Mesenchymal stem cell (in vitro differentiated cells and primary cell): Measurements from ENCODE around the gene CERS6.

ENCODE experiments used
- DNase-seq: peaks from one replicate; pipeline ENCODE4 v3.0.0-alpha.2; 2013
- H2AFZ ChIP-seq: one replicate; pipeline ENCODE4 v1.6.1; 2013; ENCODE audit warnings: low read depth, mild to moderate bottlenecking, control low read depth, inconsistent platforms, low read length, moderate library complexity
- H2AK5ac ChIP-seq: 2 replicates; pipeline ENCODE4 v1.6.1; 2013; ENCODE audit warnings: low read length, moderate library complexity, mild to moderate bottlenecking, inconsistent platforms; ENCODE audit not compliant: severe bottlenecking
- H2BK120ac ChIP-seq: one replicate; pipeline ENCODE4 v1.6.1; 2013; ENCODE audit warnings: low read depth, mild to moderate bottlenecking, inconsistent platforms, low read length, moderate library complexity
- H2BK12ac ChIP-seq, 2 experiments: one replicate each; pipeline ENCODE4 v1.6.1; 2013; ENCODE audit warnings: inconsistent platforms in 2 of 2, low read length in 2 of 2, mild to moderate bottlenecking in 2 of 2, moderate library complexity in 2 of 2, control low read depth in 1 of 2
- H2BK15ac ChIP-seq: one replicate; pipeline ENCODE4 v1.6.1; 2013; ENCODE audit warnings: mild to moderate bottlenecking, low read depth, inconsistent platforms; ENCODE audit not compliant: poor library complexity, severe bottlenecking
- H2BK5ac ChIP-seq: 2 replicates; pipeline ENCODE4 v1.6.1; 2013; ENCODE audit warnings: low read depth, mild to moderate bottlenecking, low read length, control low read depth, inconsistent platforms; ENCODE audit not compliant: poor library complexity, severe bottlenecking
- H3K14ac ChIP-seq, 2 experiments: one replicate each; pipeline ENCODE4 v1.6.1; 2013; ENCODE audit warnings: inconsistent platforms in 2 of 2, low read length in 2 of 2, control low read depth in 1 of 2, mild to moderate bottlenecking in 1 of 2, moderate library complexity in 1 of 2
- H3K18ac ChIP-seq, 2 experiments: one replicate each; pipeline ENCODE4 v1.6.1; 2013; ENCODE audit warnings: inconsistent platforms in 2 of 2, low read length in 2 of 2, control low read depth in 1 of 2, low read depth in 1 of 2, mild to moderate bottlenecking in 1 of 2
- H3K23ac ChIP-seq, 2 experiments: one replicate each; pipeline ENCODE4 v1.6.1; 2013; ENCODE audit warnings: inconsistent platforms in 2 of 2, low read length in 2 of 2, mild to moderate bottlenecking in 2 of 2, moderate library complexity in 2 of 2, control low read depth in 1 of 2
- H3K27ac ChIP-seq: 2 replicates; pipeline ENCODE4 v1.5.1; 2013; ENCODE audit warnings: mild to moderate bottlenecking, moderate library complexity, low read length, control low read depth, inconsistent platforms; ENCODE audit not compliant: poor library complexity, severe bottlenecking
- H3K27me3 ChIP-seq, 2 experiments: 2 replicates each; pipeline versions ENCODE4 v1.6.1 to v1.7.0; 2013; ENCODE audit warnings: low read length in 2 of 2, mild to moderate bottlenecking in 2 of 2, moderate library complexity in 2 of 2, control low read depth in 1 of 2, inconsistent platforms in 1 of 2; ENCODE audit not compliant: control insufficient read depth in 1 of 2, insufficient read depth in 1 of 2
- H3K36me3 ChIP-seq, 2 experiments: 2 replicates each; pipeline versions ENCODE4 v1.6.1 to v1.7.0; 2013; ENCODE audit warnings: low read length in 2 of 2, control low read depth in 1 of 2, inconsistent platforms in 1 of 2, low read depth in 1 of 2, mild to moderate bottlenecking in 1 of 2; ENCODE audit not compliant: insufficient read depth in 2 of 2, control insufficient read depth in 1 of 2
- H3K4ac ChIP-seq, 2 experiments: one replicate each; pipeline ENCODE4 v1.6.1; 2013; ENCODE audit warnings: inconsistent platforms in 2 of 2, low read length in 2 of 2, mild to moderate bottlenecking in 2 of 2, moderate library complexity in 2 of 2, control low read depth in 1 of 2, low read depth in 1 of 2
- H3K4me1 ChIP-seq: 2 replicates; pipeline ENCODE4 v1.6.1; 2013; ENCODE audit warnings: low read depth, low read length, control low read depth; ENCODE audit not compliant: control insufficient read depth, insufficient read depth
- H3K4me2 ChIP-seq: 2 replicates; pipeline ENCODE4 v1.6.1; 2013; ENCODE audit warnings: low read length, mild to moderate bottlenecking, inconsistent platforms; ENCODE audit not compliant: poor library complexity, severe bottlenecking
- H3K4me3 ChIP-seq, 2 experiments: 2 replicates each; pipeline versions ENCODE4 v1.5.1 to v1.7.0; 2013; ENCODE audit warnings: low read length in 2 of 2, mild to moderate bottlenecking in 2 of 2, control low read depth in 1 of 2, low read depth in 1 of 2; ENCODE audit not compliant: insufficient read depth in 1 of 2
- H3K79me1 ChIP-seq: replicated peaks from 2 replicates; pipeline ENCODE4 v1.6.1; 2013; ENCODE audit warnings: mild to moderate bottlenecking, control low read depth, low read length, inconsistent platforms; ENCODE audit not compliant: poor library complexity, severe bottlenecking
- H3K9ac ChIP-seq: 2 replicates; pipeline ENCODE4 v1.7.0; 2013; ENCODE audit warnings: mild to moderate bottlenecking, low read length, moderate library complexity
- H3K9me3 ChIP-seq: 2 replicates; pipeline ENCODE4 v1.7.0; 2013; ENCODE audit warnings: mild to moderate bottlenecking, low read length; ENCODE audit not compliant: control insufficient read depth
- H4K8ac ChIP-seq: one replicate; pipeline ENCODE4 v1.6.1; 2013; ENCODE audit warnings: inconsistent platforms, mild to moderate bottlenecking, low read length, moderate library complexity
- H4K91ac ChIP-seq: one replicate; pipeline ENCODE4 v1.6.1; 2013; ENCODE audit warnings: mild to moderate bottlenecking, low read length, inconsistent platforms
- WGBS: methylation state at CpG from one replicate; pipeline ENCODE4 v1.1.7; 2013; ENCODE audit warnings: mixed read lengths; 5-methylcytosine and 5-hydroxymethylcytosine counted together

The CERS6 gene

GRCh38 chr2:168612719-168613118 lies 156.6 kb downstream of the CERS6 start:
- Histone ChIP-seq H2BK120ac (no peak overlapping the region), H3K18ac (no peak overlapping the region), H4K8ac (no peak overlapping the region), H3K23ac (no peak overlapping the region), H2BK12ac (no peak overlapping the region), H2BK15ac (no peak overlapping the region), H3K27me3 (no peaks in the 10 kb centered on the region), H3K79me1 (peaks cover 12% of the 10 kb centered on the region), H3K36me3 (peaks cover 0 to 4% of the 10 kb centered on the region in 2 experiments), H3K9ac (no peak overlapping the region), H3K4me2 (no peak overlapping the region), H2AK5ac (no peak overlapping the region), H3K9me3 (no peaks in the 10 kb centered on the region), H4K91ac (no peak overlapping the region), H3K4me1 (peaks cover 2% of the 10 kb centered on the region), H3K27ac (no peak overlapping the region), H3K14ac (no peak overlapping the region), H3K4me3 (no peak overlapping the region), H2BK5ac (no peak overlapping the region), H2AFZ (no peak overlapping the region), H3K4ac (no peak overlapping the region)
- DNase-seq, result no peak
- 99% methylated on average over 2 of the region's 2 CpGs for WGBS

GRCh38 chr2:168613551-168613950 lies 157.5 kb downstream of the CERS6 start:
- Histone ChIP-seq H3K4me2 (no peak overlapping the region), H3K9ac (no peak overlapping the region), H4K8ac (no peak overlapping the region), H2AK5ac (no peak overlapping the region), H3K9me3 (no peaks in the 10 kb centered on the region), H3K14ac (no peak overlapping the region), H2BK5ac (no peak overlapping the region), H3K4ac (no peak overlapping the region), H3K27me3 (no peaks in the 10 kb centered on the region), H4K91ac (no peak overlapping the region), H2BK15ac (no peak overlapping the region), H3K79me1 (peaks cover 12% of the 10 kb centered on the region), H3K23ac (no peak overlapping the region), H3K4me1 (peaks cover 2% of the 10 kb centered on the region), H2BK120ac (no peak overlapping the region), H3K4me3 (no peak overlapping the region), H2BK12ac (no peak overlapping the region), H3K18ac (no peak overlapping the region), H3K36me3 (peaks cover 0 to 4% of the 10 kb centered on the region in 2 experiments), H2AFZ (no peak overlapping the region), H3K27ac (no peak overlapping the region)
- WGBS, result 100% methylated on average over 2 of the region's 2 CpGs
- no peak for DNase-seq

DNA sequence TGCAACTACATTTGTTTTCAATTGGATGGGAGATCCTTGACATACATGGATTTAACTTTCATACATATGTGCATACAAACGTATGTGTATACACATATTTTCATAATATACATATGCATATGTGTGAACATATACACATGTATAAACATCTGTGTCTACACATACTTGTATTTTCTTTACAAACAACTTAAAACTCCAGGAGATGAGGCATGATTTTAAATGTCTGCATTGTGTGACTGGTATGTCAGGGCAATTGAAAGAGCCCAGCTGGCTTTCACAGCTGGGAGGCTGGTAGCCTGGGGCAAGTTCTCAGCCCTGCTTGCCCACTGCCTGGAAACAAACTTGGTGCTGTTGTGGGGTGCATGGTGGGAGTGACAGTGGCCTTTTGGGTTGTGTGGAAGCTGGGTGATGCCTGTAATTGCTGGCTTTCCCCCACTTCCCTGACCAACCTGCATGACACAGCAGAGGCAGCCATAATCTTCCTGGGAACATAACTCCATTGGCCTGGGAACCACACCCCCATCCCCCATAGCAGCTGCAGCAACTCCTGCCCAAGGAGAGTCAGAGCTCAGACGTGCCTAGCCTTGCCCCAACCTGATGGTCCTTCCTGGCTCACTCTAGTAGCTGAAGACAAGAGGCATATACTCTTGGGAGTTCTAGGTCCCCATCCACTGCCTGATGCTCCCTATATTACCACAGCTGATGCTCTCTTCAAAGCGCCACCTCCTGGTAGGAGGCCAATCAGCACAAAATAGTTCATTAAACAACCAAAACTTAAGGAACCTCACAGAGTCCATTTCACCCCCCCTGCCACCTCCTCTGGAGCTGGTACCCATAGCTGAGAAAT lies 158.3 kb downstream of the CERS6 start:
- no peak overlapping the region for H3K4me2 ChIP-seq
- no peak overlapping the region for H2AK5ac ChIP-seq
- no peak for DNase-seq
- H3K27me3 ChIP-seq, result no peaks in the 10 kb centered on the region
- peak overlapping the region in 1 of 2 experiments; percentile 64 for H3K4ac ChIP-seq
- no peak overlapping the region for H2BK5ac ChIP-seq
- no peaks in the 10 kb centered on the region for H3K9me3 ChIP-seq
- no peak overlapping the region for H3K27ac ChIP-seq
- no peak overlapping the region for H3K9ac ChIP-seq
- H3K4me3 ChIP-seq, result no peak overlapping the region
- H3K23ac ChIP-seq, result no peak overlapping the region
- H2BK120ac ChIP-seq, result no peak overlapping the region
- H3K79me1 ChIP-seq, result peaks cover 12% of the 10 kb centered on the region
- H3K14ac ChIP-seq, result peak overlapping the region in 1 of 2 experiments; percentile 65
- peak overlapping the region in 1 of 2 experiments; percentile 37 for H2BK12ac ChIP-seq
- no peak overlapping the region for H2AFZ ChIP-seq
- H4K91ac ChIP-seq, result no peak overlapping the region
- peak overlapping the region; percentile 22 to 33 for H3K18ac ChIP-seq
- H3K4me1 ChIP-seq, result peaks cover 2% of the 10 kb centered on the region
- peaks cover 0 to 4% of the 10 kb centered on the region in 2 experiments for H3K36me3 ChIP-seq
- no peak overlapping the region for H2BK15ac ChIP-seq
- 92% methylated on average over 2 of the region's 3 CpGs for WGBS
- no peak overlapping the region for H4K8ac ChIP-seq

DNA sequence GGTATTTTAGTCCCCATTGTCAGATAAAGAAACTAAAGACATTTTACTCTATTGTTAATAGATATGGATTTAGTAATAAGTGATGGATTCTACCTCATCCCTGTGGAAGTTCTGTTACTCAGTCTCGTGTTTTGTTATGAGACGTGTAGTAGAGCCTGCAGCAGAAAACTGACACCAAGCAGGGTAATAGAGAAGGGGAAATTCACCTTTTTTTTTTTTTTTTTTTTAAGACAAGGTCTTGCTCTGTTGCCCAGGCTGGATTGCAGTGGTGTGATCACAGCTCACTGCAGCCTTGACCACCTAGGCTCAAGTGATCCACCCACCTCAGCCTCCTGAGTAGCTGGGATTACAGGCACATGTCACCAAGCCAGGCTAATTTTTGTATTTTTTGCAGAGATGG lies 164.5 kb downstream of the CERS6 start:
- Histone ChIP-seq H3K18ac (no peak overlapping the region), H3K4me1 (peaks cover 4% of the 10 kb centered on the region), H3K4ac (no peak overlapping the region), H3K4me2 (no peak overlapping the region), H3K23ac (no peak overlapping the region), H3K27me3 (no peaks in the 10 kb centered on the region), H3K9ac (no peak overlapping the region), H3K27ac (no peak overlapping the region), H4K8ac (no peak overlapping the region), H2BK15ac (no peak overlapping the region), H2AFZ (no peak overlapping the region), H2BK120ac (no peak overlapping the region), H2AK5ac (no peak overlapping the region), H3K14ac (no peak overlapping the region), H3K9me3 (no peaks in the 10 kb centered on the region), H2BK5ac (no peak overlapping the region), H4K91ac (no peak overlapping the region), H3K36me3 (no peaks in the 10 kb centered on the region), H3K4me3 (no peak overlapping the region), H3K79me1 (peaks cover 5% of the 10 kb centered on the region), H2BK12ac (no peak overlapping the region)
- no peak for DNase-seq
- 94% methylated on average over 2 of the region's 2 CpGs for WGBS
